Stomach (tissue), 9 donors: Measurements from ENCODE around the gene PLIN3. TPM values are rescaled to one million over a fixed set of nuclear protein-coding genes. Genes with fewer than 3 reads are reported as not detected.

ENCODE experiments used
- DNase-seq, 2 donors: peaks; one replicate each; pipeline versions ENCODE4 v3.0.0 to v3.0.0-alpha.2; 2013 to 2019
- H3K27ac ChIP-seq, 5 donors: fragments of 200-600 bp in 4 of 5; sonication (generic) in 4 of 5; one replicate each; pipeline ENCODE4 v1.5.1; 2013 to 2019; ENCODE audit warnings: mild to moderate bottlenecking in 1 of 5, moderate library complexity in 1 of 5
- H3K27me3 ChIP-seq, 3 donors: fragments of 200-600 bp; sonication (generic); one replicate each; pipeline ENCODE4 v1.5.1; 2017 to 2019; ENCODE audit warnings: mixed run types in 1 of 3
- H3K36me3 ChIP-seq, 4 donors: fragments of 200-600 bp; sonication (generic); 1 replicate in 3 of 4; 2 replicates in 1 of 4; pipeline ENCODE4 v1.5.1; 2016 to 2019
- H3K4me1 ChIP-seq, 4 donors: fragments of 200-600 bp; sonication (generic); one replicate each; pipeline ENCODE4 v1.5.1; 2016 to 2019
- H3K4me3 ChIP-seq, 4 donors: fragments of 200-600 bp; sonication (generic) in 3 of 4; one replicate each; pipeline ENCODE4 v1.5.1; 2016 to 2019; ENCODE audit warnings: mild to moderate bottlenecking in 1 of 4
- H3K9me3 ChIP-seq, 4 donors: fragments of 200-600 bp; sonication (generic); one replicate each; pipeline ENCODE4 v1.5.1; 2016 to 2019
- CTCF ChIP-seq, 7 experiments: fragments of 450-650 bp in 4 of 7; fragments of 200-600 bp in 3 of 7; sonication (generic) in 3 of 7; IDR thresholded peaks; one replicate each; pipeline ENCODE4 v1.5.1; 2016 to 2019; ENCODE audit warnings: antibody characterized with exemption in 7 of 7, control low read depth in 2 of 7, mild to moderate bottlenecking in 1 of 7
- EP300 ChIP-seq: sonication (generic); formaldehyde crosslinking; IDR thresholded peaks from one replicate; pipeline ENCODE4 v1.6.1; 2017; ENCODE audit warnings: antibody characterized with exemption
- POLR2A ChIP-seq, 4 donors: fragments of 450-650 bp; IDR thresholded peaks; one replicate each; pipeline ENCODE4 v1.6.1; 2016; ENCODE audit warnings: antibody characterized with exemption in 4 of 4, control low read depth in 2 of 4, mild to moderate bottlenecking in 1 of 4, moderate library complexity in 1 of 4
- POLR2AphosphoS5 ChIP-seq, 3 donors: sonication (generic); formaldehyde crosslinking; IDR thresholded peaks; one replicate each; pipeline ENCODE4 v1.6.1; 2016; ENCODE audit warnings: antibody characterized with exemption in 3 of 3
- WGBS, 5 donors: extraction: QIAGEN DNeasy Blood & Tissue Kit in 3 of 5; methylation state at CpG; one replicate each; pipeline versions ENCODE4 v1.1.5 to v1.1.7; 2013 to 2018; 5-methylcytosine and 5-hydroxymethylcytosine counted together
- intact Hi-C: fragments of 100-400 bp; cut with DNase I; formaldehyde crosslinking; loops from one replicate; pipeline ENCODE4 v1.15.1; 2023; ENCODE audit warnings: low total_unique reads
- polyA plus RNA-seq, 3 donors: library from polyadenylated mRNA; stranded (reverse); fragments of 200-250 nt; gene quantifications; one replicate each; pipeline ENCODE4 v1.2.3, GENCODE V29; 2013
- total RNA-seq, 5 donors: library from RNA; depleted of rRNA; stranded (reverse); fragments of >200 nt; gene quantifications; one replicate each; pipeline versions ENCODE4 v1.1.0 to v1.2.3, GENCODE V29; 2014 to 2016
- donor health status: healthy with polysubstance abuse.
- donor health status: Bipolar disorder and iron deficiency.
- donor health status: healthy.

Gene PLIN3
- total and polyA plus RNA-seq, 8 donors = 8.9 to 55.3 (median 27.8) TPM

- Histone ChIP-seq H3K9me3 (no peaks in the 10 kb centered on the region), H3K36me3 (peaks cover 30 to 39% (median 39%) of the 10 kb centered on the region in 4 donors), H3K27me3 (no peaks in the 10 kb centered on the region), H3K4me3 (peak within 1 kb of the TSS; percentile 87 to 99 (median 96)), H3K27ac (peak within 1 kb of the TSS; percentile 93 to 96 (median 95)), H3K4me1 (peaks cover 30 to 49% (median 42%) of the 10 kb centered on the region in 4 donors)
- 0 to 1% (median 0%) methylated on average over 38 to 80 of the region's 80 CpGs for WGBS, 5 donors
- intact Hi-C loops = no loop called here
- peak; percentile 50 for TF ChIP-seq EP300
- peak; percentile 56 to 89 (median 83) for TF ChIP-seq POLR2AphosphoS5 (IDR thresholded peaks at IDR 0.05)
- no peak for TF ChIP-seq POLR2A (IDR thresholded peaks at IDR 0.05)
- peak in 6 of 7 experiments; percentile 83 to 99 (median 96) for TF ChIP-seq CTCF (IDR thresholded peaks at IDR 0.05)
- DNase-seq = peak; percentile 99 to 100
Measured at GRCh38 chr19:4791183-4792018, 76.1 kb downstream of the PLIN3 start, which contains the start of gene FEM1A. Gene FEM1A, plus strand, starts transcription at chr19:4791734. Its CDS starts 121 bp downstream, at chr19:4791855.

Other genes starting within 250 kb of the PLIN3 start
- 10 to 100 TPM in 2 of 5 donors, 1 to 10 TPM in 3; 7.0 to 43.4 (median 9.5) TPM for gene TNFAIP8L1, start 228.2 kb downstream of the PLIN3 start, total RNA-seq
- gene TNFAIP8L1, start 228.2 kb downstream of the PLIN3 start, polyA plus RNA-seq = 1 to 10 TPM; 5.3 to 5.5 (median 5.4) TPM
- gene MYDGF, start 197.3 kb downstream of the PLIN3 start, total RNA-seq = 10 to 100 TPM; 41.4 to 77.5 (median 71.3) TPM
- 10 to 100 TPM; 66.4 to 86.6 (median 75.3) TPM for gene MYDGF, start 197.3 kb downstream of the PLIN3 start, polyA plus RNA-seq
- gene DPP9, start 143.8 kb downstream of the PLIN3 start, total RNA-seq = 100 to 1,000 TPM in 2 of 5 donors, 10 to 100 TPM in 3; 24.6 to 178 (median 82.1) TPM
- 10 to 100 TPM; 18.7 to 30.2 (median 24.6) TPM for gene DPP9, start 143.8 kb downstream of the PLIN3 start, polyA plus RNA-seq
- 10 to 100 TPM in 3 of 5 donors, 1 to 10 TPM in 2; 8.8 to 30.7 (median 12.8) TPM for gene FEM1A, start 75.9 kb downstream of the PLIN3 start, total RNA-seq
- 1 to 10 TPM; 3.5 to 4.0 (median 3.8) TPM for gene FEM1A, start 75.9 kb downstream of the PLIN3 start, polyA plus RNA-seq
- gene TICAM1, start 36.0 kb downstream of the PLIN3 start, total RNA-seq = 10 to 100 TPM in 3 of 5 donors, 1 to 10 TPM in 2; 1.8 to 46.9 (median 19.6) TPM
- 10 to 100 TPM; 11.6 to 16.2 (median 13.7) TPM for gene TICAM1, start 36.0 kb downstream of the PLIN3 start, polyA plus RNA-seq
- under 1 TPM in 1 of 5 donors, not detected in 4; 0.73 TPM for gene ARRDC5, start 35.2 kb upstream of the PLIN3 start, total RNA-seq
- gene ARRDC5, start 35.2 kb upstream of the PLIN3 start, polyA plus RNA-seq = under 1 TPM in 1 of 3 donors, not detected in 2; 0.20 TPM
- 10 to 100 TPM in 1 of 5 donors, 1 to 10 TPM in 2, under 1 TPM in 2; 0.58 to 20.5 (median 6.4) TPM for gene UHRF1, start 41.8 kb upstream of the PLIN3 start, total RNA-seq
- gene UHRF1, start 41.8 kb upstream of the PLIN3 start, polyA plus RNA-seq = 1 to 10 TPM; 2.0 to 4.4 (median 3.8) TPM
- gene KDM4B, start 101.4 kb upstream of the PLIN3 start, total RNA-seq = 100 to 1,000 TPM in 2 of 5 donors, 10 to 100 TPM in 3; 22.9 to 202 (median 59.1) TPM
- 10 to 100 TPM in 2 of 3 donors, 1 to 10 TPM in 1; 5.2 to 10.1 (median 10.0) TPM for gene KDM4B, start 101.4 kb upstream of the PLIN3 start, polyA plus RNA-seq